GM21423 (cell line): ENCODE measurements around the gene ZNF688.

Experiments
- ATAC-seq: cut with Tn5 transposase; IDR thresholded peaks from one replicate; pipeline ENCODE4 v1.9.1; 2021; ENCODE audit warnings: mild to moderate bottlenecking, moderate library complexity; ENCODE audit not compliant: unreplicated experiment

ZNF688 gene

DNA sequence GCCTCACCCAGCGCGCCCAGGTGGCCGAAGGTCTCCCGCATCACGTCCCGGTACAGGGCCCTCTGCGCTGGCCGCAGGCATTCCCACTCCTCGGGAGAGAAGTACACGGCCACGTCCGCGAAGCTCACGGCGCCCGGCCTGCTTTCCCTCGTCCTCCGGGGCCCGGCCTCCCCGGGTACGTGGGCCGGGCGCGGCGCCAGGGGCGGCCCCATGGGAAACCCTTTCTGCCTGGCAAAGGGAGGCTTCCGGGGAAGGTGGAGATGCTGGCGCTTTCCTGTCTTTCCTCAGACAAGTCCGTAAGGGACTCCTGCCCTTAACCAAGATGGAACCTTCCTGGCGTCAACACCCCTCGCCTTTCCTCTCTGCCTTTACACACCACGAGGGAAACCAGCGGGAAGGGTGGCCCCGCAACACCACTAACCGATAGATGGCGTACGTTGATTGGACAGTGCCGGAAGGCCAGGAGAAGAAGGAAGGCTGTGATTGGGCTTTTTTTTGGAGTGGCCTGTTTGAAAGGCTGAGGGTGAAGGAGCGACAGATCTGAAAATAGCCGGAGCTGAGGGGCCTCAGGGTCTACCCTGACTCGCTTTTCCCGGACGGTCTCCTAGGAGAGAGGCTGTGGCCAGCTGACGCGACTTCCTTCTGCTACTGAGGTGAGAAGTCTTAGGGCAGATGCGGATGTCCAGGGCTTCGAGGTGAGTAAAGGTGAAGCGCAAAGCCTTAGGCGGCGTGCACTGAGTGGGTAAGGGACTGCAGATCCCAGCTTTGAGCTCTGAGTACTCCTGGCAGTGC, 14.1 kb upstream of the ZNF688 start, which contains the start of gene ZNF785:
Gene ZNF785, minus strand, starts transcription at position 298 of the 792 bp plus-strand sequence. Its CDS starts 86 bp downstream, at position 212.
- peak; percentile 88 for ATAC-seq

DNA sequence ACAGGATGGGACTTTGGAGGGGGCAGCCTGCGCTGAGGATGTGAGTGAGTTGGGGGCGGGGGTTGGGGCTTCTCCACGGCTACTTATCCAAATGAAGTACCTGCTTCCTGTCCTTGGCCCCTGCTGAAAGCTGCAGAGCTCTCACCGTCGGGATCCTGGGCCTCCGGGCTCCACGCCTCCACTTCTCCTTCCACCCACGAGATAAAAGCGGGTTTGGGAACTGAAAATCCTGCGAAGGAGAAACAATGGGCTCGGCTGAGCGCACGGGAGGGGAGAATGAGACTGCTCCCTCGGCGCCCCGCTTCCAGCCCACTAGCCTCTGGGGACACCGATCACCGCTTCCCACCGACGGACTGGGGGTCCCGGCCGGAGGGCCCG, 13.5 kb upstream of the ZNF688 start:
- ATAC-seq, result no peak

DNA sequence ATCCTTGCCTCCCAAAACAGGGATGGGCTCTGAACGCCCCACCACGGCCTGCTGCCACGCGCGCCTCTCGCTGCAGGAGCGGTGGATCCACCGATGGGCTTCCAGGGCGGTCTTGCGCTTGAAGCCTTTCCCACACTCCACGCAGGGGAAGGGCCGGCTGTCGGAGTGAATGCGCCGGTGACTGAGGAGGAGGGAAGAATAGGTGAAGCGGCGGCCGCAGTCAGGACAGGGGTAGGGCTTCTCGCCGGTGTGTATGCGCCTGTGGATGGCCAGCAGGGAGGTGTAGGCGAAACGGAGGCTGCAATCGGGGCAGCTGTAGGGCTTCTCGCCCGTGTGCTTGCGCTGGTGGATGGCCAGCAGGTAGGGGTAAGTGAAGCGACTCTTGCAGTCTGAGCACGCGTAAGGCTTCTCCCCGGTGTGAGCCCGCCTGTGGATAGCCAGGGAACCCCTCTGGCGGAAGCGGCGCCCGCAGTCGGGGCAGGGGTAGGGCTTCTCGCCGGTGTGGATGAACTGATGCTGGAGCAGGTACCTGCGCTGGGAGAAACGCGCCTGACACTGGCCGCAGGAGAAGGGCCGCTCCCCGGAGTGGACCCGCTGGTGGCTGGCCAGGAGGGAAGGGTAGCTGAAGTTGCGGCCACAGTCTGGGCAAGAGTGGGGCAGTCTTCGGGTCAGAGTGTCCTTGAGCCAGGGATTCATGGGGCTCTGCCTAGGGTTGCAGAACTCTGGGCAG, 11.3 kb upstream of the ZNF688 start:
- no peak for ATAC-seq

- ATAC-seq, result no peak
Measured at GRCh38 chr16:30581457-30581856, 9.9 kb upstream of the ZNF688 start.

GRCh38 chr16:30574678-30575077, 3.2 kb upstream of the ZNF688 start:
- ATAC-seq, result no peak

DNA sequence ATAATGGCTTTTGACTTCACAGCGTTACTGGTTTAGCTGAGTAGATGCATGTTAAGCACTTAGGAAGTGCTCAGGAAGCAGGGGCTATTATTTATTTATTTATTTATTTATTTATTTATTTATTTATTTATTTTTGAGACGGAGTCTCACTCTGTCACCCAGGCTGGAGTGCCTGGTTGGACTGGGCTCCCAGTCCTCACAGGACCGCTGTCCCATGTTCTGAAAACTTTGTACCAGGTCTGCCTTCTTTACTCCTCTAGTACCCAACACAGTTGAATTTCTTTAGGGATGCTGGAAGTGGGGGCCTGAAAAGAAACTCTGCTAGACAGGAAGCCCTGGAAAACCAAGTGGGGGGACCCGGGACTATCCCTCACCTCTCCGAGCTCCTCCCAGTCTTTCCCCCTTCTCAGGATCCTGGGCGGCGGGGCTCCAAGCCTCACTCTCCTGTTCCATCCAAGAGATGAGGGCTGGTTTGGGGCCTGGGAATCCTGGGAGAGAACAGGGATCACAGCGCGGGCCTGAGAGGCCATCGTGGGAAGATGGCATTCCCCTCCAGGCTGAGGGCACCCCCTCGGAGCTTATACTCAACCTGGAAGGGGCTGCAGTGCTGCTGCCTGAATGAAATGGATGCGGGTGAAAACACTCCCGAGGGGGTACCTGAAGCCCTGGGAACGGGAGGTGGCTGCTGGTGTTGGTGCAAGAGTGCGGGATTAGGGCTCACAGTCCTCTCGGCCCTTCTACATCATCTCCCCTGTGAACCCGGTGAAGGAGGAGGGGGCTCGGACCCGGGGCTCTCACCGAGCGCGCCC, 674 bp downstream of the ZNF688 start:
- ATAC-seq, result no peak

GRCh38 chr16:30569746-30570635, 1.5 kb downstream of the ZNF688 start:
- ATAC-seq, result no peak

DNA sequence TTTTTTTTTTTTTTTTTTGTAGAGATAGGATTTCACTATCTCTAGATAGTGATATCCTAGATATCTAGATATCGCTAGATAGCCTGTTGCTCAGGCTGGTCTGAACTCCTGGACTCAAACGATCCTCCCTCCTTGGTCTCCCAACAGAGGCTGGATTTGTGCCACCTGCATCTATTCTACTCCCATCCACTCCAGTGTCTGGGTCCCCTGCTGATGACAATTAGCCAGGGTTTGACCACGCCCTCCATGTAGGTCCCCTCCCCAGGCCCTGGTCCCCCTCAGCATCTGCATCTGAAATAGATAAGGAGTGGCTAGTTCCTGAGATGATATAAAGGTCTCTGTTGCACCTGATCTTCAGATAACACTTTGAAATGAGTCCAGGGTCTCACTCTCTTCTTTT, 2.2 kb downstream of the ZNF688 start:
- ATAC-seq, result no peak

- ATAC-seq, result peak; percentile 31
Measured at GRCh38 chr16:30567991-30568638, 3.4 kb downstream of the ZNF688 start.

DNA sequence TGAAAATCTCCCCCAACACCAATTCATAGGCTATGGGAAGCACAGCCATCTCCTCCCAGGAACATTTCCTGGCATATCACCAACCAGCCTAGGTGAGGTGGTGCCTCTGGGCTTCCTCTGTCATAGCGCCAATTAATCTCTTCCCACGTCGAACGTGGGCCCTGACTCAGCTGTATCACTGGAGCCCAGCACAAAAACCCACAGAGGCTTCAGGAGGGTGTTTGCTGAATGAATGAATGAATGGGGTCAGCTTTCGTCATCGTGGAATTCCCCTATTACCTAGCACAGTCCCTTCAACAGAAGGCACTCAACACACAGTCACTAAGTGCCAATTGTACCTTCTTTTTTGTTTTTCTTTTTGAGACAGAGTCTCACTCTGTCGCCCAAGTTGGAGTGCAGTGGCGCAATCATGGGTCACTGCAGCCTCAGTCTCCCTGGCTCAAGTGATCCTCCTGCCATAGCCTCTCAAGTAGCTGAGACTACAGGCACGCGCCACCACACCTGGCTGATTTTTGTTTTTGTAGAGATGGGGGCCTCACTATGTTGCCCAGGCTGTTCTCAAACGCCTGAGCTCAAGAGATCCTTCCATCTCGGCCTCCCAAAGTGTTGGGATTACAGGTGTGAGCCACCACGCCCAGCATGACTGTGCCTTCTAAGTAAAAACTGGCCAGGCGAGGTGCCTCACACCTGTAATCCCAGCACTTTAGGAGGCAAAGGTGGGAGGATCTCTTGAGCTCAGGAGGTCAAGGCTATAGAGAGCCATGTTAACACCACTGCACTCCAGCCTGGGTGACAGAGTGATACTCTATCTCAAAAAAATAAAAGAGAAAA, 4.1 kb downstream of the ZNF688 start:
- ATAC-seq, result no peak

DNA sequence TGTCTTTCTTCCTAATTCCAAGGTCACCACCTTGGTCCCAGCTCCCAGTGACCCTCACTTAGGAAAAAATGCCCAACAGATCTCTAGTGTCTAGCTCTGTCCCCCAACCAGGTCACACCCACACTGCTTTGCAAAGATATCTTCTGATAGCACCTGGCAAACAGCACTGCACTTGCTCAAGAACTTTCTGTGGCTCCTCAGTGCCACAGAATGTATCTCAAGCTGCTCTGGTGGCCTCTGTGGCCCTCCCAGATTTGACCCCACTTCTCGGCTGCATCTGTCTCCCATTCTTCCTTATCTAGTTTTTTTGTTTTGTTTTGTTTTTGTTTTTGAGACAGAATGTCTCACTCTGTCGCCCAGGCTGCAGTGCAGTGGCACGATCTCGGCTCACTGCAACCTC, 5.0 kb downstream of the ZNF688 start:
- ATAC-seq, result no peak

- no peak for ATAC-seq
Measured at GRCh38 chr16:30565984-30566383, 5.5 kb downstream of the ZNF688 start.

- no peak for ATAC-seq
Measured at GRCh38 chr16:30565526-30565925, 6.0 kb downstream of the ZNF688 start.

DNA sequence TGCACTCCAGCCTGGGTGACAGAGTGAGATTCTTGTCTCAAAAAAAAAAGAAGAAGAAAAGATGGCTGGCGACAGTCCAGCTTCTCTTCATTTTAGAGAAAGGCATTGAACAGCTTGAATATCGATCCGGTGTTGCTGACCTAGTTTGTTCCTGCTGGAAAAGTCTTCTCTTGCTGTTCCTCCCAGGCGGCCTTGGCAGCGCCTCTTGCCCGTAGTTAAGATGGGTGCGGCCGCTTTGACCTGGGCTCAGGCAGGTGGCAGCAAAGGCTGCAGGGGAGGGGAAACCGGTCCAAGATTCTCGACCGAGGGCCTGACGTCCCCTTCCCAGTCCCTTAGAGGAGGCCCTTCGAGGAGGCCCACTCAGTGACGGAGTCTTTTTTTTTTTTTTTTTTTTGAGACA, 9.5 kb downstream of the ZNF688 start:
- ATAC-seq, result no peak

DNA sequence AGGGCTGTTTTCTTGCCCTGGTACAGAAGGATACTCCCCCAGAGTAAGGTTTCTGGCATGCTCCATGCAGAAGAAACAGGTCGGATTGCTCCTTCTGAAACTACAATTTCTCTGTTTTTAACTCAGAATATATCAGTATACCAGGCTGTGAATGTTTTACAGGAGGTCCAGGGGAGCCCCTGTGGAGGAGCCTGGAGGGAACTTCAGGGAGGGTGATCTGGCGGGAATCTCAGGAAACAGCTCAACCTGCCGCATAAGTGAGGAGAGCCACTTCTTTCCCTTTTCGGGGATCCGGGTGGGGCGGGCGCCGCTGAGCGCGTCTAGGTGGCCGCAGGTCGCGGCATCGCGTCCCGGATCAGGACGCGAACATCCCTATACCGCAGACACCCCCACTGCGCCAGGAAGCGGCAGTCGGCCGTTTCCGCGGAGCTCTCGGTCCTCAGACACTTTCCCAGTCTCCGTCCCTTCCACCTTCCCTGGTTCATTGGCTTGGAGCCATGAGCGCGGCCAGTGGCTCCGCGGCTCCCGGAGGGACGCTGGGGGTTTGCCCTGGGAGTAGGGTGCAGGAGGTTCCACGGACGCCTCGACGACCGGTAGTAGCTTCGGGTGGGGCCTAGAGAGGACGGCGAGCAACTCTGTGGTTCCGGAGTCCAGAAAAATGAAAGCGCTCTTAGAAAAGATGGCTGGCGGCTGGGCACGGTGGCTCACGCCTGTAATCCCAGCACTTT, 10.3 kb downstream of the ZNF688 start:
- ATAC-seq, result no peak

GRCh38 chr16:30559690-30560089, 11.8 kb downstream of the ZNF688 start:
- no peak for ATAC-seq

GRCh38 chr16:30558789-30559377, 12.6 kb downstream of the ZNF688 start:
- no peak for ATAC-seq
